SU-DHL-6 (cell line): ENCODE measurements around the gene DHX35.

Experiments
- H2AFZ ChIP-seq: fragments of 200-600 bp; sonication (generic); 2 replicates; pipeline ENCODE4 v1.6.1; 2014; ENCODE audit warnings: low read depth, mild to moderate bottlenecking, moderate library complexity, mixed read lengths, antibody characterized with exemption, low read length; ENCODE audit not compliant: severe bottlenecking
- H3F3A ChIP-seq: fragments of 200-600 bp; shearing (Covaris generic); 2 replicates; pipeline ENCODE4 v1.6.0; 2016; ENCODE audit warnings: antibody characterized with exemption, mild to moderate bottlenecking; ENCODE audit not compliant: insufficient read depth
- H3K27ac ChIP-seq: fragments of 200-600 bp; sonication (generic); 2 replicates; pipeline ENCODE4 v1.5.1; 2016; ENCODE audit warnings: low read depth, mild to moderate bottlenecking, low read length, moderate library complexity, mixed read lengths
- H3K27me3 ChIP-seq: fragments of 200-600 bp; sonication (generic), shearing (Covaris generic); 2 replicates; pipeline ENCODE4 v1.6.0; 2014; ENCODE audit warnings: mild to moderate bottlenecking, low read length
- H3K36me3 ChIP-seq: fragments of 200-600 bp; sonication (generic); 2 replicates; pipeline ENCODE4 v1.6.1; 2014; ENCODE audit warnings: mild to moderate bottlenecking, low read length, mixed read lengths
- H3K4me2 ChIP-seq: fragments of 300-600, 200-600 bp; shearing (Covaris generic), sonication (generic); 2 replicates; pipeline ENCODE4 v1.6.0; 2014; ENCODE audit warnings: low read length, low read depth, mild to moderate bottlenecking; ENCODE audit not compliant: poor library complexity, severe bottlenecking
- H3K4me3 ChIP-seq: fragments of 200-600 bp; sonication (generic); 2 replicates; pipeline ENCODE4 v1.5.1; 2014; ENCODE audit warnings: antibody characterized with exemption, low read length, mild to moderate bottlenecking, mixed read lengths; ENCODE audit not compliant: insufficient read depth, poor library complexity, severe bottlenecking
- H3K79me2 ChIP-seq: fragments of 200-600 bp; sonication (generic); 2 replicates; pipeline ENCODE4 v1.6.1; 2014; ENCODE audit warnings: mild to moderate bottlenecking, low read length, moderate library complexity; ENCODE audit not compliant: insufficient read depth
- H3K9ac ChIP-seq: fragments of 200-600 bp; sonication (generic); 2 replicates; pipeline ENCODE4 v1.7.0; 2014; ENCODE audit warnings: mild to moderate bottlenecking, low read length
- H3K9me2 ChIP-seq: fragments of 200-600 bp; sonication (generic); replicated peaks from 2 replicates; pipeline ENCODE4 v1.6.1; 2014; ENCODE audit warnings: low read length; ENCODE audit not compliant: insufficient read depth
- H3K9me3 ChIP-seq: fragments of 200-600 bp; sonication (generic); 2 replicates; pipeline ENCODE4 v1.6.1; 2014; ENCODE audit warnings: low read length, mixed read lengths; ENCODE audit not compliant: insufficient read depth
- H4K20me1 ChIP-seq: fragments of 200-600 bp; sonication (generic); 2 replicates; pipeline ENCODE4 v1.6.1; 2014; ENCODE audit warnings: low read depth, mild to moderate bottlenecking, antibody characterized with exemption, low read length, moderate library complexity, mixed read lengths
- EZH2phosphoT487 ChIP-seq: fragments of 200-600 bp; sonication (generic), shearing (Covaris generic); conservative IDR thresholded peaks from 2 replicates; pipeline ENCODE4 v1.6.1; 2018; ENCODE audit warnings: mild to moderate bottlenecking, antibody characterized with exemption, low read length, moderate library complexity, mixed read lengths
- TF ChIP-seq, protein P1 (sequence below): fragments of 200-600 bp; sonication (generic); IDR thresholded peaks from one replicate; pipeline ENCODE4 v1.5.1; 2017; ENCODE audit warnings: antibody characterized with exemption, mild to moderate bottlenecking, low read length, moderate library complexity; ENCODE audit not compliant: insufficient read depth, poor library complexity, severe bottlenecking

The DHX35 gene

DNA sequence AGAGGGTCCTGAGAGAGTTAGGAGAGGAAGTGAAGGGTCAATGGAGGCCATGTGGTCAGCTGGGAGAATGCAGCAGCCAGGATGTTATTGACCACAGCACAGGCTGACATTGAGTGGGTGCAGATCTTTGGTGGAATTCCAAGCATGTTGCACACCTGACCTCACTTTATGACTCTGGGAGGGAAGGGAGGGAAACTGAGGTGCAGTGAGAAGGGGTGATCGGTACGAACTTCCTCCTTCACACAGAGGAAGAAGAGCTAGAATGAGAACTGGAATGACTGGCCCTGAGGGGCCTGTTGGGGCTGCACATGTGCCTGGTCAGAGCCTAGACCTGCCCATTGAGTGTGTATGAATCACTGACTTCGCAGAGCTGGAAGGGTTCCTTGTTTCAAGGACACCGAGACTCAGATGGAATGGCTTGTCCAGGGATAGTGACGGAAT is 26.2 kb upstream of the DHX35 start:
- H3K79me2 ChIP-seq: peaks cover 100% of the 10 kb centered on the region
- no peaks in the 10 kb centered on the region; the same call in 1 of the 2 replicates for H3F3A ChIP-seq
- H3K9me2 ChIP-seq: no peaks in the 10 kb centered on the region
- H2AFZ ChIP-seq: no peak overlapping the region
- no peak overlapping the region for H3K4me3 ChIP-seq
- H3K9ac ChIP-seq: no peak overlapping the region
- H3K27ac ChIP-seq: no peak overlapping the region
- H3K4me2 ChIP-seq: no peak overlapping the region
- H3K9me3 ChIP-seq: no peaks in the 10 kb centered on the region
- H3K36me3 ChIP-seq: peaks cover 10% of the 10 kb centered on the region; the same call in 1 of the 2 replicates
- no peak for TF ChIP-seq EZH2phosphoT487
- TF ChIP-seq, protein P1, sequence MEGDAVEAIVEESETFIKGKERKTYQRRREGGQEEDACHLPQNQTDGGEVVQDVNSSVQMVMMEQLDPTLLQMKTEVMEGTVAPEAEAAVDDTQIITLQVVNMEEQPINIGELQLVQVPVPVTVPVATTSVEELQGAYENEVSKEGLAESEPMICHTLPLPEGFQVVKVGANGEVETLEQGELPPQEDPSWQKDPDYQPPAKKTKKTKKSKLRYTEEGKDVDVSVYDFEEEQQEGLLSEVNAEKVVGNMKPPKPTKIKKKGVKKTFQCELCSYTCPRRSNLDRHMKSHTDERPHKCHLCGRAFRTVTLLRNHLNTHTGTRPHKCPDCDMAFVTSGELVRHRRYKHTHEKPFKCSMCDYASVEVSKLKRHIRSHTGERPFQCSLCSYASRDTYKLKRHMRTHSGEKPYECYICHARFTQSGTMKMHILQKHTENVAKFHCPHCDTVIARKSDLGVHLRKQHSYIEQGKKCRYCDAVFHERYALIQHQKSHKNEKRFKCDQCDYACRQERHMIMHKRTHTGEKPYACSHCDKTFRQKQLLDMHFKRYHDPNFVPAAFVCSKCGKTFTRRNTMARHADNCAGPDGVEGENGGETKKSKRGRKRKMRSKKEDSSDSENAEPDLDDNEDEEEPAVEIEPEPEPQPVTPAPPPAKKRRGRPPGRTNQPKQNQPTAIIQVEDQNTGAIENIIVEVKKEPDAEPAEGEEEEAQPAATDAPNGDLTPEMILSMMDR: no peak
- no peaks in the 10 kb centered on the region for H3K27me3 ChIP-seq
- H4K20me1 ChIP-seq: peaks cover 16% of the 10 kb centered on the region; the same call in 1 of the 2 replicates

DNA sequence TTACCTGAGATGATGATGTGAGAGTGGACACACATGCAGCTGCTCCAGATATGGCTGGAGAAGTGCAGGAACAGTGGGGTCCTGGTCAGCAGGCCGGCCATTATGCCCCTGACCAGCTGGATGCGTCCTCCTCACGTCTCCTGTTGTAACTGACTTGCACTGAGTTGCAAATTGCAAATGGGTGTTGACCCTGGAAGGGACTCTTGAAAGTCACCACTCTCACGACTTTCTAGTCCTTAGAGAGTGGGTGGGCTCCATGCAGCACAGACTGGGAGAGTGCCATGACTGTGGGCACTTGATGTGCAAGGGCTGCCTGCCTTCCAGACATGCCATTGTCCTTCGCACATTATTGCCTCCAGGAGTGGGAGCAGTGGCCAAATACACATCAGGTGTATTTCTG is 25.1 kb upstream of the DHX35 start:
- peaks cover 16% of the 10 kb centered on the region; the same call in 1 of the 2 replicates for H4K20me1 ChIP-seq
- no peaks in the 10 kb centered on the region; the same call in 1 of the 2 replicates for H3F3A ChIP-seq
- H3K4me2 ChIP-seq: no peak overlapping the region
- no peak overlapping the region for H3K9ac ChIP-seq
- peaks cover 100% of the 10 kb centered on the region for H3K79me2 ChIP-seq
- no peaks in the 10 kb centered on the region for H3K27me3 ChIP-seq
- no peaks in the 10 kb centered on the region for H3K9me3 ChIP-seq
- H3K9me2 ChIP-seq: no peaks in the 10 kb centered on the region
- H3K27ac ChIP-seq: no peak overlapping the region
- no peak overlapping the region for H2AFZ ChIP-seq
- no peak overlapping the region for H3K4me3 ChIP-seq
- peaks cover 11% of the 10 kb centered on the region; the same call in 1 of the 2 replicates for H3K36me3 ChIP-seq
- TF ChIP-seq EZH2phosphoT487: no peak
- TF ChIP-seq, protein P1: no peak

DNA sequence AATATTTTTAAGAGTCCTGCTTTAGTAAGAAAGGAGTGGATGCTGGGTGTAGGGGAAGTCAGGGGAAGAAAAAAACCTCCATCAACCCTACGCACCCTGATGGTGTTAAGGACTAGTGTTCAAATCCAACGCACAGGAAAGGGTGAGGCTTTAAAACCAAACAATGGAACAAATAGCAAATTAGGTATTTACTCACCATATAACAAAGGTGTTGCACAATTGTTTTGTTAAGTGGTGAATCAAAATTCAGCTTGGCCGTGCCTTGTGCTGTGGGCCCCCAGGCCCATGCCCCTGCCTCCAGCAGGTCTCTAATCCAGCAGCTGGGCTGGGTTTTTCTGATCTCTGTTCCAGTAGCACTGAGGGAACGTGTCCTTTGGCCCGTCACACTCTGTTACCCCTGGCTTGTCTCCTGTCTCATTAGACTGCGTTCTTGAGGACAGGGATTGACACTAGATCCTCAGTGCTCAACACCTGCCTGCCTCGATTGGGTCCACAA is 24.1 kb upstream of the DHX35 start:
- Histone ChIP-seq H3K27ac (no peak overlapping the region), H3K9me3 (no peaks in the 10 kb centered on the region), H3F3A (no peaks in the 10 kb centered on the region; the same call in 1 of the 2 replicates), H3K4me2 (no peak overlapping the region), H3K9ac (no peak overlapping the region), H3K27me3 (no peaks in the 10 kb centered on the region), H2AFZ (no peak overlapping the region), H4K20me1 (peaks cover 22% of the 10 kb centered on the region; the same call in 1 of the 2 replicates), H3K9me2 (no peaks in the 10 kb centered on the region), H3K4me3 (no peak overlapping the region), H3K79me2 (peaks cover 99% of the 10 kb centered on the region), H3K36me3 (peaks cover 20% of the 10 kb centered on the region; the same call in 1 of the 2 replicates)
- TF ChIP-seq, protein P1: no peak
- no peak for TF ChIP-seq EZH2phosphoT487
